Peyer's patch (tissue), 4 donors: ENCODE data around the gene ZNF385D. TPM values are rescaled to one million over a fixed set of nuclear protein-coding genes. Genes with fewer than 3 reads are reported as not detected.

Experiments
- DNase-seq, 3 donors: peaks; one replicate each; pipeline ENCODE4 v3.0.0-alpha.2; 2017 to 2019
- H3K27ac ChIP-seq, 4 donors: fragments of 200-600 bp; sonication (generic); one replicate each; pipeline ENCODE4 v1.5.1; 2016 to 2019
- H3K27me3 ChIP-seq, 2 donors: fragments of 200-600 bp; sonication (generic); one replicate each; pipeline ENCODE4 v1.5.1; 2019
- H3K36me3 ChIP-seq, 3 donors: fragments of 200-600 bp; sonication (generic); one replicate each; pipeline ENCODE4 v1.5.1; 2016 to 2019
- H3K4me1 ChIP-seq, 4 donors: fragments of 200-600 bp; sonication (generic); one replicate each; pipeline ENCODE4 v1.5.1; 2016 to 2019
- H3K4me3 ChIP-seq, 4 donors: fragments of 200-600 bp; sonication (generic); 1 replicate in 3 of 4; 2 replicates in 1 of 4; pipeline ENCODE4 v1.5.1; 2016 to 2019; ENCODE audit warnings: mild to moderate bottlenecking in 1 of 4
- H3K9me3 ChIP-seq, 4 donors: fragments of 200-600 bp; sonication (generic); one replicate each; pipeline ENCODE4 v1.5.1; 2016 to 2019; ENCODE audit warnings: mild to moderate bottlenecking in 1 of 4
- POLR2A ChIP-seq, 2 donors: fragments of 450-650 bp; IDR thresholded peaks; one replicate each; pipeline ENCODE4 v1.5.1; 2017; ENCODE audit warnings: antibody characterized with exemption in 2 of 2, mild to moderate bottlenecking in 2 of 2, moderate library complexity in 2 of 2
- total RNA-seq, 4 donors: library from RNA; depleted of rRNA; stranded (reverse); fragments of >200 nt; gene quantifications; one replicate each; pipeline ENCODE4 v1.1.0, GENCODE V29; 2016
- TF ChIP-seq, protein P1 (sequence below), 6 experiments: fragments of 450-650 bp in 4 of 6; fragments of 200-600 bp in 2 of 6; sonication (generic) in 1 of 6; IDR thresholded peaks; one replicate each; pipeline ENCODE4 v1.5.1; 2017 to 2019; ENCODE audit warnings: antibody characterized with exemption in 6 of 6, mild to moderate bottlenecking in 3 of 6, moderate library complexity in 1 of 6

Gene ZNF385D
- total RNA-seq, 4 donors from 2014 or later: 1.1 to 3.3 (median 1.8) TPM

DNA sequence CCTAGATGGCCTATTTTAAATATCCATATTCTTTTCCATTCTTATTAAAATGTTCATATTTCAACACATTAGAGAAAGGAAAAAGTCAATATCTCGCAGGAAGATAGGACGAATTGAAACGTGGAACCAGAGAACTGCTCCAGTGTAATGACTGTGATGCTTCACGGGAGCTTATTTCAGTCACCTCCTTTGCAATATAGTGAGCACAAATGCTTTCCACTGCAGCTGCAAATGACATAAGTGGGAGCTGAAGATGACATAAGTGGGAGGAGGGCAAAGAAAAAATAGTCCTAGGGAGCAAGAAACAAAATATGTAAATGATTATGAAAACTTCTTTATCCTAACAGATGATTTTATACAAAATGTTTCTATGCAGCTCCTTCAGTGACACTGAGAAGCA is 324.1 kb downstream of the ZNF385D start:
- no peak for DNase-seq
- H3K27me3 ChIP-seq: no peaks in the 10 kb centered on the region
- no peak for TF ChIP-seq POLR2A (IDR thresholded peaks at IDR 0.05)
- TF ChIP-seq, protein P1, sequence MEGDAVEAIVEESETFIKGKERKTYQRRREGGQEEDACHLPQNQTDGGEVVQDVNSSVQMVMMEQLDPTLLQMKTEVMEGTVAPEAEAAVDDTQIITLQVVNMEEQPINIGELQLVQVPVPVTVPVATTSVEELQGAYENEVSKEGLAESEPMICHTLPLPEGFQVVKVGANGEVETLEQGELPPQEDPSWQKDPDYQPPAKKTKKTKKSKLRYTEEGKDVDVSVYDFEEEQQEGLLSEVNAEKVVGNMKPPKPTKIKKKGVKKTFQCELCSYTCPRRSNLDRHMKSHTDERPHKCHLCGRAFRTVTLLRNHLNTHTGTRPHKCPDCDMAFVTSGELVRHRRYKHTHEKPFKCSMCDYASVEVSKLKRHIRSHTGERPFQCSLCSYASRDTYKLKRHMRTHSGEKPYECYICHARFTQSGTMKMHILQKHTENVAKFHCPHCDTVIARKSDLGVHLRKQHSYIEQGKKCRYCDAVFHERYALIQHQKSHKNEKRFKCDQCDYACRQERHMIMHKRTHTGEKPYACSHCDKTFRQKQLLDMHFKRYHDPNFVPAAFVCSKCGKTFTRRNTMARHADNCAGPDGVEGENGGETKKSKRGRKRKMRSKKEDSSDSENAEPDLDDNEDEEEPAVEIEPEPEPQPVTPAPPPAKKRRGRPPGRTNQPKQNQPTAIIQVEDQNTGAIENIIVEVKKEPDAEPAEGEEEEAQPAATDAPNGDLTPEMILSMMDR (IDR thresholded peaks at IDR 0.05): no peak

DNA sequence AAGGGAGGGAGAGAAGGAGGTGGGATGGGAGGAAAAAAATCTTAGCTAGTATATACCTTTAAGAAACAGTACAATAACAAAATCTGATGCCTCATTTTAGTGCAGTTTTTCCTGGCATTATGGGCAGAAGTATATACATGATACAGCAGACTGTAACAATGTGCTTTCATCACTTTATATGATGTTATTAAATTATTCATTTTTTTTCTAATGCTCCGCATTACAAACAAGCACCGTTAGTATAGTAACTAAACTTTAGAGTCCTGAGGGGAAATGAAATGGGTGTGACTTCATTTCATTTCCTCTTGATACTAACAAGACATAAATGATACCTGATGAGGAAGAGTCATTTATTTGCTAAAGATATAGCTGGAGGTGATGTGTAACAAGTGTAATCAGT is 325.3 kb downstream of the ZNF385D start:
- no peak for TF ChIP-seq POLR2A (IDR thresholded peaks at IDR 0.05)
- TF ChIP-seq, protein P1 (IDR thresholded peaks at IDR 0.05): no peak
- H3K27me3 ChIP-seq: no peaks in the 10 kb centered on the region
- H3K9me3 ChIP-seq: peaks cover 0 to 2% (median 0%) of the 10 kb centered on the region in 4 donors
- H3K4me1 ChIP-seq: no peaks in the 10 kb centered on the region
- DNase-seq: no peak
- H3K27ac ChIP-seq: no peak overlapping the region
- H3K4me3 ChIP-seq: no peak overlapping the region
- no peaks in the 10 kb centered on the region for H3K36me3 ChIP-seq

More for the DNA sequence above, 324.1 kb downstream of the ZNF385D start:
- Histone ChIP-seq H3K4me3 (no peak overlapping the region), H3K4me1 (no peaks in the 10 kb centered on the region), H3K27ac (no peak overlapping the region), H3K9me3 (peaks cover 0 to 2% (median 0%) of the 10 kb centered on the region in 4 donors), H3K36me3 (no peaks in the 10 kb centered on the region)

DNA sequence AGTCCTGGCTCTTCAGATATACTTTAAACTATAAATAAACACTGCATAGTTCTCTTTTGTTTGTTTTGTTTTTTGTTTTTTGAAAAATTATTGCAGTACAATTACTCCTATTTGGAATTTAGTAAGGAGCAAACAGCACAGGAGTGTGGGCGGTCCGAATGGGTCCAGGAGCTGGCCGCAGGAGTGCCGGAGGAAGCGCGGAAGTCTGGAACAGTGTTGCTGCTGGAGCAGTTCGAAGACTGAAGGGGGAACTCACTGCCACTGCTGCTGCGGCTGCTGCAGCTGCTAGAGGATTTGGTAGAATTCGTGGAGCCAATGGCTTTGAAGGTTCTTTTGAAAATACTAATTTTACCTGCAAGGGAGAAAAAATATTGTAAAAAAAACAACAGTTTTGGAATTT is 329.9 kb downstream of the ZNF385D start:
- no peak overlapping the region for H3K4me3 ChIP-seq
- H3K4me1 ChIP-seq: no peaks in the 10 kb centered on the region
- H3K27ac ChIP-seq: no peak overlapping the region
- no peak for DNase-seq
- TF ChIP-seq POLR2A (IDR thresholded peaks at IDR 0.05): no peak
- TF ChIP-seq, protein P1 (IDR thresholded peaks at IDR 0.05): no peak
- no peaks in the 10 kb centered on the region for H3K27me3 ChIP-seq
- H3K36me3 ChIP-seq: no peaks in the 10 kb centered on the region
- peaks cover 0 to 2% (median 0%) of the 10 kb centered on the region in 4 donors for H3K9me3 ChIP-seq

DNA sequence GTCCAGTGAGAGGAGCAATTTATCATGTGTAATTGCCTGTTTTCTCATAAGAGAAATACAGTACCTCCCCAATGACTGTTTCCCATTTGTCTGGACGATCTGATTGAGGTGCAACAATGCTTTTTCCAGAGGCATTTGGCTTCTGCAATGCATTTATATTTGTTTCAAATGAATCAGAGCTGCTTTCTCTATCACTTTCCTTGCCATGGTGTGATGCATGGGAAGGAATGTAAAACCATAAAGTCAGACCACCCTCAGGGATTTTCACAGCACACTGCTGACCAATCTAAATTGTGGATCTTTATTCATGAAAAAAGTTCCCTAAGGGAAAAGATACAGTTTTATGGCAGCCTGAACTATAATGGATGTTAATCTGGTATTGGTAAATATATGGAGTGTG is 333.0 kb downstream of the ZNF385D start:
- TF ChIP-seq, protein P1 (IDR thresholded peaks at IDR 0.05): no peak
- no peak for TF ChIP-seq POLR2A (IDR thresholded peaks at IDR 0.05)
- Histone ChIP-seq H3K9me3 (no peaks in the 10 kb centered on the region), H3K36me3 (no peaks in the 10 kb centered on the region), H3K4me3 (no peak overlapping the region), H3K27me3 (no peaks in the 10 kb centered on the region), H3K4me1 (no peaks in the 10 kb centered on the region), H3K27ac (no peak overlapping the region)
- DNase-seq: no peak

DNA sequence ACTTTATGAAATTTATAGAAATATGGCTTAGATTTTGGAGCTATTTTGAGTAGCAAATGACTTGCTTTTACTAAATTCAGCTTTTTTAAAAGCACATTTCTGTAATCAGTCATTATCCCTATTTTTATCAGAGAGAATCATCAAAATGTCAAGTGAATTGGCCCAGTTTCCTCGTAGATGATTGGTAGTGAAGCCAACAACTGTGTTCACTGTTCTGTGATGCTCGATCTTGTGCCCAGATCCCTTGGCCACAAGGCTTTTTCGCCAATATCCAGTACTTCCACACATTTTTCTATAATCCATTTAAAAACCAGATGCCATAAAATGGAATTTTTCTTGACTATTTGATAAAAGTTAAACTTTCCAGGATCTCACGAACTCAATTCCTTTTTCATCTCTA is 336.5 kb downstream of the ZNF385D start:
- TF ChIP-seq, protein P1 (IDR thresholded peaks at IDR 0.05): no peak
- no peak for TF ChIP-seq POLR2A (IDR thresholded peaks at IDR 0.05)
- Histone ChIP-seq H3K36me3 (no peaks in the 10 kb centered on the region), H3K4me1 (no peaks in the 10 kb centered on the region), H3K27ac (no peak overlapping the region), H3K4me3 (no peak overlapping the region), H3K9me3 (no peaks in the 10 kb centered on the region), H3K27me3 (no peaks in the 10 kb centered on the region)
- DNase-seq: no peak

DNA sequence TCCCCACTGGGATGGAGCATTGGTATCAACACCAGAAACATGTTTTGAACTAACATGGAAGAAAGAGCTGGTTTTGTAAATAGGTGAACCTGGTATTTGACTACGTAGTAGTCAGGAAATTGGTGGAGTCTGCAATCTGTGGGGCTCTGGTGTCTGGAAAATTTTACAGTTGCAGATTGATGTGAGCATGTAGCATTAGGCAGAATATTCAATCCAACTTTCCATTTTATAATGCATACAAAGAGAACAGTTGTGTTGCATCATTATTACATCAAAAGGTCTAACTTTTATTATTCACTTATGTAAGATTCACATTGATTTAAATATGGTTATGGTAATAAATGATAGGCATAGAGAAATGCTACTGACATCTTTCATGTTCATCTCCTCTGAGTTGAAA is 340.0 kb downstream of the ZNF385D start:
- H3K27me3 ChIP-seq: no peaks in the 10 kb centered on the region
- H3K9me3 ChIP-seq: no peaks in the 10 kb centered on the region
- no peaks in the 10 kb centered on the region for H3K36me3 ChIP-seq
- no peak for TF ChIP-seq POLR2A (IDR thresholded peaks at IDR 0.05)
- TF ChIP-seq, protein P1 (IDR thresholded peaks at IDR 0.05): no peak
- no peak overlapping the region for H3K27ac ChIP-seq
- no peaks in the 10 kb centered on the region for H3K4me1 ChIP-seq
- H3K4me3 ChIP-seq: no peak overlapping the region
- DNase-seq: no peak
